ENCODE data around the gene CKMT1A.
"Not testable (repeated sequence)": the region's sequence is repeated elsewhere in the genome, so short reads cannot be mapped to it uniquely, and the experiment has no call there.

Gene CKMT1A

DNA sequence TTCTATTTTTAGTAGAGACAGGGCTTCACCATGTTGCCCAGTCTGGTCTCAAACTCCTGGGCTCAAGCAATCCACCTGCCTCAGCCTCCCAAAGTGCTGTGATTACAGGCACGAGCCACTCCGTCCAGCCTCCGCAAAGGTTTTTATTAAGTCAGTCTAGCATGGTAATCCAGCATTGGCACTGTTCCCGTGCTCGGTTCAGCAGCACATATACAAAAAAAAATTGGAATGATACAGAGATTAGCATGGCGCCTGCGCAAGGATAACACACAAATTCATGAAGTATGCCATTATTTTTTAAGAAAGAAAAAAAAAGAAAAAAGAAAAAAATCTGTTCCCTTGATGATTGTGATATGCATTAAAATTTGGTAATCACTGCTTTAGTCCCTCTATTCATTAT, 8.5 kb downstream of the CKMT1A start:
- Histone ChIP-seq H3K36me3 (ENCODE audit: control insufficient read depth in 5 of 5, insufficient read depth in 5 of 5, low read length in 5 of 5) (no peaks in the 10 kb centered on the region), H3K9ac (ENCODE audit: low read length in 5 of 5) (no peak overlapping the region), H3K9me3 (ENCODE audit: control insufficient read depth in 5 of 5, low read length in 5 of 5) (no peaks in the 10 kb centered on the region), H3K4me1 (ENCODE audit: control insufficient read depth in 5 of 5, insufficient read depth in 5 of 5, low read length in 5 of 5) (no peaks in the 10 kb centered on the region), H3K27ac (ENCODE audit: low read depth, low read length) (no peak overlapping the region), H3K4me3 (ENCODE audit: low read depth in 1 of 5, low read length in 5 of 5) (no peak overlapping the region), H3K27me3 (ENCODE audit: control insufficient read depth in 5 of 5, insufficient read depth in 4 of 5, low read length in 5 of 5) (peaks cover 0 to 4% (median 0%) of the 10 kb centered on the region in 5 donors)

DNA sequence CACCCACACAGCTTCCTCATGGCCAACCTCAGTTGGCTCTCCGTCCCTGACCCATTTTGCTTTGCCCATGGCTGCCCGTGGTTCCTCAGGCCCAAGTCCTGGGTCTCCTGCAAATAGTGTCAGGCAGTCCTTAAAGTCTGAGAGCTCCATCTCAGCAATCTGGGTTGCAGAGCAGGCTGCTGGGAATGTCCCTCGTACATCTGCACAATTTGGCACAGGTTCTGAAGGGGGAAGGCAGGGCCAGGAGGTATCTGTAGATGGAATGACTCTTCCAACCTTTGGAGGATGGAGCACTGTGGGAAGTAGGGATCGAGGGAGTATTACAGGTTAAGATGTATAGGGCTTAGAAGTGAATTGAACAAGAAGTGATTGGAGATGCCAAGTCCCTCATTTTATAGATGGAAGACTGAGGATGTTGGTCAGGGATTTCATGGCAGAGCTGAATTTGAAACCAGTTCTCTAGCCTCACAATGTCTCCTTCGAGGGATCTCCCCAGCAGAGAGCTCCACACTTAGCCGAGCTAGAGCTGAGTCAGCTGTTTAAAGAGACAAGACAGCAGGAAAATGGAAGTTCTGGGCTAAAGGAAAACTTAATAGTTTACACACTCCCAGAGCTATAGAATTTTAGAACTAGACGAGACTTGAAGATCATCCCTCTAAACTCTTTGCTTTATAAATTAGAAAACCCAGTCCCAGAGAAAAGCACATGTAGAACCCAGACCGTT, 9.2 kb downstream of the CKMT1A start:
- Histone ChIP-seq H3K9me3 (ENCODE audit: control insufficient read depth in 5 of 5, low read length in 5 of 5) (no peaks in the 10 kb centered on the region), H3K4me1 (ENCODE audit: control insufficient read depth in 5 of 5, insufficient read depth in 5 of 5, low read length in 5 of 5) (no peaks in the 10 kb centered on the region), H3K9ac (ENCODE audit: low read length in 5 of 5) (no peak overlapping the region), H3K27me3 (ENCODE audit: control insufficient read depth in 5 of 5, insufficient read depth in 4 of 5, low read length in 5 of 5) (peaks cover 0 to 4% (median 0%) of the 10 kb centered on the region in 5 donors), H3K4me3 (ENCODE audit: low read depth in 1 of 5, low read length in 5 of 5) (no peak overlapping the region), H3K36me3 (ENCODE audit: control insufficient read depth in 5 of 5, insufficient read depth in 5 of 5, low read length in 5 of 5) (no peaks in the 10 kb centered on the region), H3K27ac (ENCODE audit: low read depth, low read length) (no peak overlapping the region)

DNA sequence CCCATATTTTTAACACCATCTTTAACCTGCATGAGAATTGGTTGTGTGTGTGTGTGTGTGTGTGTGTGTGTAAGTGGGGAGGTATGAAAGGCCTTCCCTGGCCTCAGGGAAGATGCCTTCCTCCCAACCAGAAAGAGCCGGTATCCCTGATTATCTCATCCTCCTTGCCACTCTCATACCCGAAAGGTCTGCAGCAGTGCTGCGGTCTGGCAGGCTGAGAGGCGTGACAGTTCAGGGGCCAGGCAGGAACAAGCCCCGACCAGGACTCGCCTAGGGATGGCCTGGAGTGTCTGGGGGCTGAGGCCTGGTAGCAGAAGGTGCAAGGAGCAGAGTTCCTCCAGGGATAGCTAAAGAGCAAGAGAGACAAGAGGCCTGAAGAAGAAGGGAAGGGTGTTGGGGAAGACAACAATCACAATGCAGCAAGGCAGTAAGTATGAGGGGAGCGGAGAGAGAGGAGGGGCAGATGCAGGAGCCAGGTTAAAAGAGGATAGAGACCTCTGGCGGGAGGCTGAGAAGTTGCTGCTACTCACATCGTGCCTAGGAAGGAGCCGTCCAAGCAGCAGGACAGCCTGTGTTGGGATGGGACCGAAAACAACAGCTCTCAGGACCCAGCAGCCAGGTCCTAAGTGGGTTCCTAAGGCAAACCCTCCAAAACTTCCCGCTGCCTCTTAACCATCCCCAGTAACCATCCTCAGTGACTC, 16.9 kb downstream of the CKMT1A start:
- not testable (repeated sequence) for H3K4me3 ChIP-seq (ENCODE audit: low read depth in 1 of 5, low read length in 5 of 5); H3K27me3 ChIP-seq (ENCODE audit: control insufficient read depth in 5 of 5, insufficient read depth in 4 of 5, low read length in 5 of 5)

DNA sequence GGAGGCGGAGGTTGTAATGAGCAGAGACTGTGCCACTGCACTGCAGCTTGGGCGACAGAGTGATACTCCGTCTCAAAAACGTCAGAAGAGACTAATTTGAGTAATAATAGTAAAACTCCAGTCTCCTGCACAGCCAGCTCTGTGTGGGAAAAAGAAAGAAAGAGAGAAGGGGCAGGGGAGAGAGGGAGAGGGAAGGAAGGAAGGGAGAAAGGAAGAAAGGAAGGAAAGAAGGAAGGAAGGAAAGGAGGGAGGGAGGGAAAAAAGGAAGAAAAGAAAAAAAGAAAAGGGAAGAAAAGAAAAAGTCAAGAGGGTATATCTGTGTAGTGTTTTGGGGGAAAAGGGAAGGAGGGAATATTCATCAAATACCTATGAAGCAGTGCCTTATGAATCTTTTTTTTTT, 29.5 kb downstream of the CKMT1A start:
- Histone ChIP-seq H3K36me3 (ENCODE audit: control insufficient read depth in 5 of 5, insufficient read depth in 5 of 5, low read length in 5 of 5) (no peaks in the 10 kb centered on the region), H3K9ac (ENCODE audit: low read length in 5 of 5) (no peak overlapping the region), H3K4me1 (ENCODE audit: control insufficient read depth in 5 of 5, insufficient read depth in 5 of 5, low read length in 5 of 5) (no peaks in the 10 kb centered on the region), H3K9me3 (ENCODE audit: control insufficient read depth in 5 of 5, low read length in 5 of 5) (no peaks in the 10 kb centered on the region), H3K27ac (ENCODE audit: low read depth, low read length) (no peak overlapping the region), H3K4me3 (ENCODE audit: low read depth in 1 of 5, low read length in 5 of 5) (no peak overlapping the region), H3K27me3 (ENCODE audit: control insufficient read depth in 5 of 5, insufficient read depth in 4 of 5, low read length in 5 of 5) (no peaks in the 10 kb centered on the region)

More for the DNA sequence above, 16.9 kb downstream of the CKMT1A start:
- not testable (repeated sequence) for H3K9ac ChIP-seq (ENCODE audit: low read length in 5 of 5); H3K36me3 ChIP-seq (ENCODE audit: control insufficient read depth in 5 of 5, insufficient read depth in 5 of 5, low read length in 5 of 5); H3K27ac ChIP-seq (ENCODE audit: low read depth, low read length); H3K4me1 ChIP-seq (ENCODE audit: control insufficient read depth in 5 of 5, insufficient read depth in 5 of 5, low read length in 5 of 5); H3K9me3 ChIP-seq (ENCODE audit: control insufficient read depth in 5 of 5, low read length in 5 of 5)

DNA sequence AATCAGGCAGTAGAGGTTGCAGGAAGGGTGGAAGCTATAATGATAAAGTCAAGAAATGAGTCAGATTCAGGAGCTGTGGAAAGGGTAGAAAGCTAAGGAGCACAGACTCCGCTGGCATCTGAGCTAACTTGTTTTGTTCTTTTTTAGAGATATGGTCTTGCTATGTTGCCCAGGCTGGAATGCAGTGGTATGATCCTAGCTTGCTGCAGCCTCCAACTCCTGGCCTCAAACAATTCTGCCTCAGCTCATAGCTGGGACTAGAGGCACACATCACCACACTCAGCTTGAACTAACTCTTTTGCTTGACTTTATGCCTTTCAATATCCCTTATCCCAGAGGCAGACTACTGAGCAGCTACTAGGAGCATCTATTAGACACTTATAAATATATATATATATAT, 32.6 kb downstream of the CKMT1A start:
- H3K27me3 ChIP-seq (ENCODE audit: control insufficient read depth in 5 of 5, insufficient read depth in 4 of 5, low read length in 5 of 5): not testable (repeated sequence)

DNA sequence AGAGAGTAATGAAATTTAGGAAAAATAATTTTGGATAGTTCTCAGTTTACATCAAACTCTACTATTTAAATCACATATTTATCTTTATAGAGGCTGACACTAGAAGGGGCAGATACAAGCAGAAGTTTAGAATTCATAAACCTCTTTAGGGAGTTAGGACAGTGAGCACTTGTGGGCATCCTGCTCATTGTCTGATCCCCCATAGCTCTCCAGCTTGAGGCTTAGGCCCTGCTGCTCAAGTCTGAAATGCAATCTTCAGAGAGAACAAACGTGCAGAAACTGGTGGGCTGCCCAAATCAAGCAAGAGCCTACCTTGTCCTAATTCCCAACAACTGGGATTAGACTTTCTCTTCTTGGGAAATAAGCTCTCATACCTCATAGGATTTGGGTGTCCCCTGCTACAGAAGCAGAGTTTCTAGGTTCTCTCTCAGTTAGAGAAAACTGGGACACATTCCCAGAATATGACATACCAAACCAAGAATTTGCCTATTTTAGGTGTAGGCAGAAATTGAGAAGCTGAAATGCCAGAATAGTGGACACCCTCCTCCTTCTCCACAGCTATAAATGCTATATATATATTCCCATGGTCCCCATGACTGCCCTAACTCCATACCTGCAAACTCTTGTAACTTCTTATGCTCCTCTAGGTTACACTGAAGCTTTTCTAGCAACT, 34.5 kb downstream of the CKMT1A start:
- not testable (repeated sequence) for H3K4me1 ChIP-seq (ENCODE audit: control insufficient read depth in 5 of 5, insufficient read depth in 5 of 5, low read length in 5 of 5); H3K27me3 ChIP-seq (ENCODE audit: control insufficient read depth in 5 of 5, insufficient read depth in 4 of 5, low read length in 5 of 5); H3K9ac ChIP-seq (ENCODE audit: low read length in 5 of 5); H3K36me3 ChIP-seq (ENCODE audit: control insufficient read depth in 5 of 5, insufficient read depth in 5 of 5, low read length in 5 of 5); H3K27ac ChIP-seq (ENCODE audit: low read depth, low read length); H3K4me3 ChIP-seq (ENCODE audit: low read depth in 1 of 5, low read length in 5 of 5); H3K9me3 ChIP-seq (ENCODE audit: control insufficient read depth in 5 of 5, low read length in 5 of 5)

More for the DNA sequence above, 32.6 kb downstream of the CKMT1A start:
- H3K36me3 ChIP-seq (ENCODE audit: control insufficient read depth in 5 of 5, insufficient read depth in 5 of 5, low read length in 5 of 5); H3K27ac ChIP-seq (ENCODE audit: low read depth, low read length); H3K4me1 ChIP-seq (ENCODE audit: control insufficient read depth in 5 of 5, insufficient read depth in 5 of 5, low read length in 5 of 5); H3K4me3 ChIP-seq (ENCODE audit: low read depth in 1 of 5, low read length in 5 of 5); H3K9me3 ChIP-seq (ENCODE audit: control insufficient read depth in 5 of 5, low read length in 5 of 5); H3K9ac ChIP-seq (ENCODE audit: low read length in 5 of 5): not testable (repeated sequence)

DNA sequence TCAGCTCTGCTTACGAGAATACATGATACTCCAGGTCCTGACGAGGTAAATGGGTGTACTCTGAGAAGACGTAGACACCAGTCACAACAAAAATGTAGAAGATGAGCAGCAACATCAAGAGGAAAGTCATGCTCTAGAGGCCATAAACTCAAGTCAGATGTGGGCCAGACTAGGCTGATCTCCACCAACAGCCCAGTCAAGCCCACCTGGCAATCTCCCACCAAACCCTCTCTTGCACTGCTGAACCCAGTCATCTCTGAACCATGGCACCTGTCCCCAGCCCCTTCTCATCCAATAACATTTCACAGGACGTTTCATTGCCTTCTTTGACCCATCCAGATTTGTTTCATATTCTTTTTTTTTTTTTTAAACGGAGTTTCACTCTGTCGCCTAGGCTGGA, 41.8 kb downstream of the CKMT1A start:
- no peak overlapping the region for H3K9ac ChIP-seq (ENCODE audit: low read length in 5 of 5)
- H3K36me3 ChIP-seq (ENCODE audit: control insufficient read depth in 5 of 5, insufficient read depth in 5 of 5, low read length in 5 of 5): no peaks in the 10 kb centered on the region
- H3K4me3 ChIP-seq (ENCODE audit: low read depth in 1 of 5, low read length in 5 of 5): no peak overlapping the region
- no peaks in the 10 kb centered on the region for H3K27me3 ChIP-seq (ENCODE audit: control insufficient read depth in 5 of 5, insufficient read depth in 4 of 5, low read length in 5 of 5)
- no peak overlapping the region for H3K27ac ChIP-seq (ENCODE audit: low read depth, low read length)
- no peaks in the 10 kb centered on the region for H3K4me1 ChIP-seq (ENCODE audit: control insufficient read depth in 5 of 5, insufficient read depth in 5 of 5, low read length in 5 of 5)
- H3K9me3 ChIP-seq (ENCODE audit: control insufficient read depth in 5 of 5, low read length in 5 of 5): no peaks in the 10 kb centered on the region

DNA sequence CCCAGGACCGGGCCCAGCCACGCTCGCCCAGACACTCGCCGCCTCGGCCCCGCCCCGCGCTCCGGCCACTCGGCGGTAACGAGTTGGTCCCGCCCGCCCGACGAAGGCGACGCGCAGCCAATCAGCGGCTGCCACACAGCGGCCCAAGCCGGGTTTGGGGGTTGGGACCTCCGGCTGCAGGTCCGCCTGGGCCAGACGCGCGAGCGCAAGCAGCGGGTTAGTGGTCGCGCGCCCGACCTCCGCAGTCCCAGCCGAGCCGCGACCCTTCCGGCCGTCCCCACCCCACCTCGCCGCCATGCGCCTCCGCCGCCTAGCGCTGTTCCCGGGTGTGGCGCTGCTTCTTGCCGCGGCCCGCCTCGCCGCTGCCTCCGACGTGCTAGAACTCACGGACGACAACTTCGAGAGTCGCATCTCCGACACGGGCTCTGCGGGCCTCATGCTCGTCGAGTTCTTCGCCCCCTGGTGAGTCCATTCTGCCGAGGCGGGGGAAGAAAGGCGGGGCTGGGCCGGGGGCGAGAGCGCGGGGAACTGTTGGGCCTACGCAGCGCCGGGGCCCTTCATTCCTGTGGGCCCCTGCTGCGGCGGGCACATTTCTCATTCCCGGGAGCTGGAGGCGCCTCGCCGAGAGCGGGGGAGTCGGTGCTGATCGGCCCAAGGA, 52.7 kb downstream of the CKMT1A start, which contains the start of gene PDIA3:
Gene PDIA3 (plus strand): TSS at position 194 of the 658 bp plus-strand sequence. CDS start 102 bp downstream, at position 296.
- Histone ChIP-seq H3K27ac (ENCODE audit: low read depth, low read length) (peak within 1 kb of the TSS; percentile 80), H3K4me1 (ENCODE audit: control insufficient read depth in 5 of 5, insufficient read depth in 5 of 5, low read length in 5 of 5) (peaks cover 0 to 40% (median 34%) of the 10 kb centered on the region in 5 donors), H3K9ac (ENCODE audit: low read length in 5 of 5) (peak within 1 kb of the TSS; percentile 60 to 88 (median 79)), H3K4me3 (ENCODE audit: low read depth in 1 of 5, low read length in 5 of 5) (peak within 1 kb of the TSS; percentile 69 to 86 (median 78))
- not testable (repeated sequence) for H3K27me3 ChIP-seq (ENCODE audit: control insufficient read depth in 5 of 5, insufficient read depth in 4 of 5, low read length in 5 of 5); H3K36me3 ChIP-seq (ENCODE audit: control insufficient read depth in 5 of 5, insufficient read depth in 5 of 5, low read length in 5 of 5); H3K9me3 ChIP-seq (ENCODE audit: control insufficient read depth in 5 of 5, low read length in 5 of 5)

DNA sequence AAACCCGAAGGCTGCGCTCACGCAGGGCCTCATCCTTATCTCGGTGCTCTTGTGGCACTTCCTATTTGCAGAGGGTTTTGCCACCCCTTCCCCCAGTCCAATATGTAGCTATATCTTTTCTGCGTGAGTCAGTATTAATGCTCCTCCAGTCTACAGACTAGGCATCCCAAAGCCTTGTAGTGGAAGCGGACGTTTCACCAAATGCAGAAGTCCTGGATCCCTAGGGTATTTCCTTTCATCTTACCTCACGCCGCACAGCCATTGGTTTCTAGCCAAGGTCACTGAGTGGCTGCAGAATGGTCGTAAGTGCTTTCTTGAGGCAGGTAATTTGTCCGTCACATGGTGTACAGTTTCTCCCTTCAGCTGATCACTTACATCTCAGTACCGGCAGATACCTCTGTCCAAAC, 53.2 kb downstream of the CKMT1A start:
- not testable (repeated sequence) for H3K36me3 ChIP-seq (ENCODE audit: control insufficient read depth in 5 of 5, insufficient read depth in 5 of 5, low read length in 5 of 5); H3K27me3 ChIP-seq (ENCODE audit: control insufficient read depth in 5 of 5, insufficient read depth in 4 of 5, low read length in 5 of 5); H3K9me3 ChIP-seq (ENCODE audit: control insufficient read depth in 5 of 5, low read length in 5 of 5)
- H3K9ac ChIP-seq (ENCODE audit: low read length in 5 of 5): peak overlapping the region; percentile 60 to 88 (median 79)
- H3K4me1 ChIP-seq (ENCODE audit: control insufficient read depth in 5 of 5, insufficient read depth in 5 of 5, low read length in 5 of 5): peaks cover 0 to 40% (median 34%) of the 10 kb centered on the region in 5 donors
- peak overlapping the region; percentile 69 to 86 (median 78) for H3K4me3 ChIP-seq (ENCODE audit: low read depth in 1 of 5, low read length in 5 of 5)
- H3K27ac ChIP-seq (ENCODE audit: low read depth, low read length): peak overlapping the region; percentile 80
